ENCODE data around the gene SF3A2. TPM values are rescaled to one million over a fixed set of nuclear protein-coding genes. Genes with fewer than 3 reads are reported as not detected.

SF3A2 gene
- total and polyA plus RNA-seq, 7 donors = 16.9 to 61.3 (median 26.4) TPM

GRCh38 chr19:2210987-2211740 is 25.5 kb upstream of the SF3A2 start:
- H3K27ac ChIP-seq = no peak overlapping the region
- H3K4me1 ChIP-seq = peaks cover 0 to 14% (median 12%) of the 10 kb centered on the region in 4 donors
- H3K9me3 ChIP-seq = no peaks in the 10 kb centered on the region
- intact Hi-C loops (cut with DNase I) = no loop called here
- H3K27me3 ChIP-seq = no peaks in the 10 kb centered on the region
- DNase-seq = no peak
- H3K4me3 ChIP-seq = no peak overlapping the region
- H3K36me3 ChIP-seq = peaks cover 35 to 78% (median 55%) of the 10 kb centered on the region in 4 donors
- 93 to 96% methylated on average over 33 of the region's 33 CpGs for WGBS, 2 donors
- no peak for TF ChIP-seq EP300 (IDR thresholded peaks at IDR 0.05)

GRCh38 chr19:2212861-2213711 is 23.5 kb upstream of the SF3A2 start:
- no peak for DNase-seq
- no peak overlapping the region for H3K4me3 ChIP-seq
- WGBS, 2 donors = 32 to 77% methylated on average over 21 of the region's 21 CpGs
- intact Hi-C loops (cut with DNase I) = no loop called here
- peaks cover 0 to 9% (median 7%) of the 10 kb centered on the region in 4 donors for H3K4me1 ChIP-seq
- peaks cover 45 to 82% (median 67%) of the 10 kb centered on the region in 4 donors for H3K36me3 ChIP-seq
- no peaks in the 10 kb centered on the region for H3K27me3 ChIP-seq
- H3K9me3 ChIP-seq = no peaks in the 10 kb centered on the region
- H3K27ac ChIP-seq = no peak overlapping the region
- TF ChIP-seq EP300 (IDR thresholded peaks at IDR 0.05) = no peak
- TF ChIP-seq POLR2A (IDR thresholded peaks at IDR 0.05) = no peak
- TF ChIP-seq, protein P1, sequence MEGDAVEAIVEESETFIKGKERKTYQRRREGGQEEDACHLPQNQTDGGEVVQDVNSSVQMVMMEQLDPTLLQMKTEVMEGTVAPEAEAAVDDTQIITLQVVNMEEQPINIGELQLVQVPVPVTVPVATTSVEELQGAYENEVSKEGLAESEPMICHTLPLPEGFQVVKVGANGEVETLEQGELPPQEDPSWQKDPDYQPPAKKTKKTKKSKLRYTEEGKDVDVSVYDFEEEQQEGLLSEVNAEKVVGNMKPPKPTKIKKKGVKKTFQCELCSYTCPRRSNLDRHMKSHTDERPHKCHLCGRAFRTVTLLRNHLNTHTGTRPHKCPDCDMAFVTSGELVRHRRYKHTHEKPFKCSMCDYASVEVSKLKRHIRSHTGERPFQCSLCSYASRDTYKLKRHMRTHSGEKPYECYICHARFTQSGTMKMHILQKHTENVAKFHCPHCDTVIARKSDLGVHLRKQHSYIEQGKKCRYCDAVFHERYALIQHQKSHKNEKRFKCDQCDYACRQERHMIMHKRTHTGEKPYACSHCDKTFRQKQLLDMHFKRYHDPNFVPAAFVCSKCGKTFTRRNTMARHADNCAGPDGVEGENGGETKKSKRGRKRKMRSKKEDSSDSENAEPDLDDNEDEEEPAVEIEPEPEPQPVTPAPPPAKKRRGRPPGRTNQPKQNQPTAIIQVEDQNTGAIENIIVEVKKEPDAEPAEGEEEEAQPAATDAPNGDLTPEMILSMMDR (IDR thresholded peaks at IDR 0.05) = no peak
- TF ChIP-seq POLR2AphosphoS5 (IDR thresholded peaks at IDR 0.05) = no peak

- DNase-seq = no peak
- Histone ChIP-seq H3K4me3 (no peak overlapping the region), H3K36me3 (peaks cover 45 to 88% (median 69%) of the 10 kb centered on the region in 4 donors), H3K27ac (no peak overlapping the region), H3K27me3 (no peaks in the 10 kb centered on the region), H3K9me3 (no peaks in the 10 kb centered on the region), H3K4me1 (peaks cover 0 to 2% (median under 1%) of the 10 kb centered on the region in 4 donors)
- TF ChIP-seq, protein P1 (IDR thresholded peaks at IDR 0.05) = no peak
- TF ChIP-seq EP300 (IDR thresholded peaks at IDR 0.05) (no peak), POLR2AphosphoS5 (IDR thresholded peaks at IDR 0.05) (no peak), POLR2A (IDR thresholded peaks at IDR 0.05) (no peak)
- 35 to 76% methylated on average over 26 of the region's 26 CpGs for WGBS, 2 donors
- intact Hi-C loops (cut with DNase I) = no loop called here
These were observed 22.8 kb upstream of the SF3A2 start for GRCh38 chr19:2213799-2214198.

DNA sequence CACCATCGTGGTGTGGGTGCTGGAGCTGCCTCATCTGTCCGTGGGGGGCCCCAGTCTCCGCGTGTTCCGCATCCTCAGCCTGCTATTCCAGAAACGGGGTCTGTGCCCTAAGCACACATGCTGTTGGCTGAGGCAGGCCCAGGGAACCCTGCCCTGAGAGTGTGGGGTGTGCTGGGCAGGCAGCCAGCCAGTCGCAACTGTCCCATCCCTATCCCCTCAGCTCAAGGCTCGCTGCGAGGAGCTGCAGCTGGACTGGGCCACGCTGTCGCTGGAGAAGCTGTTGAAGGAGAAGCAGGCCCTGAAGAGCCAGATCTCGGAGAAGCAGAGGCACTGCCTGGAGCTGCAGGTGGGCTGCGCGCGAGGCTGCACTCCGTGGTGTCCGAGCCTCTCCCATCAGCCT is 22.4 kb upstream of the SF3A2 start:
- H3K4me1 ChIP-seq = no peaks in the 10 kb centered on the region
- WGBS, 2 donors = 93 to 95% methylated on average over 17 of the region's 17 CpGs
- DNase-seq = no peak
- intact Hi-C loops (cut with DNase I) = no loop called here
- no peaks in the 10 kb centered on the region for H3K9me3 ChIP-seq
- no peaks in the 10 kb centered on the region for H3K27me3 ChIP-seq
- H3K27ac ChIP-seq = no peak overlapping the region
- no peak overlapping the region for H3K4me3 ChIP-seq
- peaks cover 45 to 92% (median 69%) of the 10 kb centered on the region in 4 donors for H3K36me3 ChIP-seq
- TF ChIP-seq EP300 (IDR thresholded peaks at IDR 0.05) (no peak), POLR2A (IDR thresholded peaks at IDR 0.05) (no peak), POLR2AphosphoS5 (IDR thresholded peaks at IDR 0.05) (no peak)
- TF ChIP-seq, protein P1 (IDR thresholded peaks at IDR 0.05) = no peak

DNA sequence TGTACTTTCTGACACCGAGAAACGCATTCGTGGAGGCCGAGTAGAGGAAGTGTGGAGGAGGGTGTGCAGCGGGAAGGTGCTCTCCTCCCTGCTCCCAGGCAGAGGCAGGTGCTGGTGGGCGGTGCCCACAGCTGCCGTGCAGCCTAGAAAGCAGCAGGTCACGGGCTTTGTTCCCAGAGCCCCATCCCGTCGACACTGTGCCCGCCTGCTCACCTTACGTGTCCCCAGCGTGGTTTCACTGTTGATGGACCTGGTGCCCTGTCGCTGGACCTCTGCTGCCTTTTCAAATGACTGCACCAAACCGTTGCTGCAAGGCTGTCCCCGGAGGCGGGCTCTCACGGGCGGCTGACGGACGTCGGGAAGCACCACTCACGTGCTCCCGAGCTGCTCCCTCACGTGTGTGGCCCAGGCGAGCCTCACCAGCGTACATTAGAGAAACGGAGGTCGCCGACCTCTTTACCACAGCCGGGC is 21.3 kb upstream of the SF3A2 start:
- 80 to 90% methylated on average over 31 of the region's 31 CpGs for WGBS, 2 donors

More for the DNA sequence above, 21.3 kb upstream of the SF3A2 start:
- Histone ChIP-seq H3K36me3 (peaks cover 44 to 99% (median 71%) of the 10 kb centered on the region in 4 donors), H3K27me3 (no peaks in the 10 kb centered on the region), H3K4me3 (no peak overlapping the region), H3K4me1 (no peaks in the 10 kb centered on the region), H3K9me3 (no peaks in the 10 kb centered on the region), H3K27ac (no peak overlapping the region)
- intact Hi-C loops (cut with DNase I) = no loop called here
- no peak for DNase-seq
- TF ChIP-seq POLR2AphosphoS5 (IDR thresholded peaks at IDR 0.05) (no peak), EP300 (IDR thresholded peaks at IDR 0.05) (no peak), POLR2A (IDR thresholded peaks at IDR 0.05) (no peak)
- TF ChIP-seq, protein P1 (IDR thresholded peaks at IDR 0.05) = no peak

All from sigmoid colon (tissue), 7 donors.